HTERT RPE-1 (cell line): Measurements from ENCODE around the gene FES.

Experiments used
- in situ Hi-C: fragments of 300-500 bp; cut with MboI; formaldehyde crosslinking; loops from 4 replicates; pipeline ENCODE4 v1.14.3; 2020; ENCODE audit warnings: low sequenced_read_pairs

The FES gene

GRCh38 chr15:90875549-90875981, 8.7 kb upstream of the FES start:
- in situ Hi-C loops: no loop called here

- in situ Hi-C loops: no loop called here
Observed at GRCh38 chr15:90876046-90876445, 8.3 kb upstream of the FES start.

- in situ Hi-C loops: no loop called here
Observed at GRCh38 chr15:90876512-90877170, 7.7 kb upstream of the FES start.

GRCh38 chr15:90877315-90877714, 7.0 kb upstream of the FES start:
- in situ Hi-C loops: no loop called here

- in situ Hi-C loops: no loop called here
Observed at GRCh38 chr15:90877996-90878395, 6.3 kb upstream of the FES start.

GRCh38 chr15:90878660-90879059, 5.6 kb upstream of the FES start:
- in situ Hi-C loops: no loop called here

- in situ Hi-C loops: no loop called here
Observed at GRCh38 chr15:90879730-90880366, 4.5 kb upstream of the FES start.

- in situ Hi-C loops: no loop called here
Observed at GRCh38 chr15:90880381-90881145, 3.7 kb upstream of the FES start.

GRCh38 chr15:90881181-90881977, 2.9 kb upstream of the FES start:
- in situ Hi-C loops: no loop called here

- in situ Hi-C loops: no loop called here
Observed at GRCh38 chr15:90881978-90882721, 2.2 kb upstream of the FES start.

GRCh38 chr15:90882781-90883525, 1.4 kb upstream of the FES start:
- in situ Hi-C loops: no loop called here

GRCh38 chr15:90883526-90883975, 753 bp upstream of the FES start:
- in situ Hi-C loops: no loop called here

- in situ Hi-C loops: no loop called here
Observed at GRCh38 chr15:90884719-90885431, 571 bp downstream of the FES start.

- in situ Hi-C loops: no loop called here
Observed at GRCh38 chr15:90885432-90886290, 1.4 kb downstream of the FES start.

GRCh38 chr15:90886291-90886614, 1.9 kb downstream of the FES start:
- in situ Hi-C loops: no loop called here

- in situ Hi-C loops: no loop called here
Observed at GRCh38 chr15:90887037-90887481, 2.8 kb downstream of the FES start.

GRCh38 chr15:90889313-90889730, 5.0 kb downstream of the FES start:
- in situ Hi-C loops: no loop called here
